T47D (cell line): ENCODE measurements around the gene DEFB129.
A peak's percentile ranks its signal among the peaks of the same experiment; 100 is the strongest.
"Not testable (repeated sequence)": the region's sequence is repeated elsewhere in the genome, so short reads cannot be mapped to it uniquely, and the experiment has no call there.

Source experiments
- DNase-seq, 2 experiments: peaks; one replicate each; pipeline versions ENCODE4 v3.0.0 to v3.0.0-alpha.2; 2011 to 2012; ENCODE audit warnings: low read depth in 1 of 2, low spot score in 1 of 2
- JUND ChIP-seq: IDR thresholded peaks from 2 replicates; pipeline ENCODE4 v1.6.1; 2012; ENCODE audit warnings: low read depth
- in situ Hi-C: cut with HindIII; loops from 2 replicates; pipeline ENCODE4 v1.10.0; 2016; ENCODE audit warnings: low sequenced_read_pairs, low pct_unique_long_range_greater_than_20kb

The DEFB129 gene, protein sequence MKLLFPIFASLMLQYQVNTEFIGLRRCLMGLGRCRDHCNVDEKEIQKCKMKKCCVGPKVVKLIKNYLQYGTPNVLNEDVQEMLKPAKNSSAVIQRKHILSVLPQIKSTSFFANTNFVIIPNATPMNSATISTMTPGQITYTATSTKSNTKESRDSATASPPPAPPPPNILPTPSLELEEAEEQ

GRCh38 chr20:226958-227357, at the start of gene DEFB129:
Gene DEFB129, plus strand, starts transcription at chr20:227258. Its CDS starts 31 bp downstream, at chr20:227289.
- in situ Hi-C loops = no loop called here
- DNase-seq = no peak
- TF ChIP-seq JUND = no peak

DNA sequence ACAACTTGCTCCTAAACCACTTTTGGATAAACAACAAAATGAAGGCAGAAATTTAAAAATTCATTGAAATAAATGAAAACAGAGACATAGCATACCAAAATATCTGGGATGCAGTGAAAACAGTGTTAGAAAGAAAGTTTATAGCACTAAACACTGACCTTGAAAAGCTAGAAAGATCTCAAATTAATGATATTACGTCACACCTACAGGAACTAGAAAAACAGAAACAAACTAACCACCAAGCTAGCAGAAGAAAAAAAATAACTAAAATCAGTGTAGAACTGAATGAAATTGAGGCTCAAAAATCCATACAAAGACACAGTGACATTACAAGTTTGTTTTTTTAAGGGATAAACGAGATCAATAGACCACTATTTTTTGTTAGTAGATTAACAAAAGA, 42.8 kb upstream of the DEFB129 start:
- DNase-seq = no peak
- in situ Hi-C loops = no loop called here
- TF ChIP-seq JUND = no peak

GRCh38 chr20:187733-188132, 39.3 kb upstream of the DEFB129 start:
- in situ Hi-C loops = no loop called here
- DNase-seq = no peak
- TF ChIP-seq JUND = no peak

DNA sequence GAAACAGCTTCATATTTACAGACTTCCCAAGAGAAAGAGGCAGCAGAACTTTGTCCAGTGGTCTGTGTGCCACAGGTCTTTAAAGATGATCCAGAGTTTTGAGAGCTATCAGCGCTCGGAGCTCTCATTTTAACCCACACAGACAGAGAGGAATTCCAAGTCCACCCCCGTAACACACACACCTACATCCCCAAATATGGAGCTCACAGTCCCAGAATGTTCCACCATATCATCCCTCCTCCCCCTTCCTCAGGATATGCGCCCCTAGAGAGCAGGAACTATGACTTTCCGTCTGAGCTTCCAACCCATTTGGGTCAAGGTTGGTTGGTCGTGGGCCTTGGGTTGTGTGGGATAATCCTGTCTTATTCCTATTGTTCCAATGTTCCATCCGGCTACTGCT, 37.4 kb upstream of the DEFB129 start, which contains the start of gene DEFB128:
Gene DEFB128, minus strand, starts transcription at position 101 of the 400 bp plus-strand sequence. Its CDS starts 88 bp downstream, at position 13.
- no peak for DNase-seq
- no peak for TF ChIP-seq JUND
- in situ Hi-C loops = no loop called here

DNA sequence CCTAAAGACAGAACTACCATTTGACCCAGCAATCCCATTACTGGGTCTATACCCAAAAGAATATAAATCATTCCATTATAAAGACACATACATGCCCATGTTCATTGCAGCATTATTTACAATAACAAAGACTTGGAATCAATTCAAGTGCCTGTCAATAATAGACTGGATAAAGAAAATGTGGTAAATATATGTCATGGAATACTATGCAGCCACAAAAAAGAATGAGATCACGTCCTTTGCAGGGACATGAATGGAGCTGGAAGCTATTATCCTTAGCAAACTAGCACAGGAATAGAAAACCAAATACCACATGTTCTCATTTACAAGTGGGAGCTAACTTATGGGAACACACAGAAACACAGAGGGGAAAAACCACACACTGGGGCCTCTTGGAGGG, 28.8 kb upstream of the DEFB129 start:
- in situ Hi-C loops = no loop called here
- no peak for TF ChIP-seq JUND
- no peak for DNase-seq

DNA sequence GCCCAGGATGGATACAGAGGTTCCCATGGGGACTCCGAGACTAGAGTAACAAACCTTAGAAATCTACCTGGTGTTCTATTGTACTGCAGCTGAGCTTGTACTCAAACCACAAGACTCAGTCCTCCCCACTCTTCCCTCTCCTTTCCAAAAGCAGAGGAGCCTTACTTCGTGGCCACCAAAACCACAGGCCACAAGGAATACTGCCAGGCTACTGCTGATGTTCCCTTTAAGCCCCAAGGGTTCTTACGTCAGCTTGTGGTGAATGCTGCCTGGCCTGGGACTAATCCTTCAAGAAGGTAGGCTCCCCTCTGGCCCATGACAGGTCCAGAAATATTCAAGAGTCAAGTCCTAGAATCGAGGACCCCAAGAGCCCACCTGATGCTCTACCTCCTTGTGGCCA, 27.1 kb upstream of the DEFB129 start:
- no peak for TF ChIP-seq JUND
- peak in 1 of 2 experiments; percentile 25 for DNase-seq
- in situ Hi-C loops = no loop called here

GRCh38 chr20:203630-204029, 23.4 kb upstream of the DEFB129 start:
- DNase-seq, in situ Hi-C loops: not testable (repeated sequence)

DNA sequence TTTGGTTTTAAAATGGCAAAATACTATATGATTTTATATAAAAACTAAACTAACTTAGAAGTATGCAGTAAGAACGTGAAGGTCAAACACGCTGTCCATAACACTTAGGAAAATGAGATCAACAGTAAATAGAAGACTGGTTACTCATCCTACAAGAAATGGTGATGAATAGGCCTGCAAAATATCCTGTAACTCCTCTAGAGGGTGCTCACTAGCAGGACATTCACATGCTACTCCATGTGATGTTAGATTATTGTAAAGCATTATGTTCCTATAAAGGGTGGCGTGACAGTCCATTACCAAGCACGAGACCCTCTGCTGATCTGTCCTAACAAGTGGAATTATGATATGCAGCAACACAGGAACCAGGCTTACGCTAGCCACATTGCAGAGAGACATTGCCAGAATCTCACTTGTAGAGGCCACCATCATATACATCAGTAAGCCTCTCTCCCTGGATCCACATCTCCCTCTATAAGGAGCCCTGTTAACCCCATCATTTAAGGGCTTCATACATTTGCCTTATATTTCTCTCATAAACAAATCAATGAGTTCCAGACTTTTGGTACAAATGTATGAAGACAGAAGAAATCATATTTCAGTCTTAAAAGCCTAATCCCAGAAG, 18.0 kb upstream of the DEFB129 start:
- no peak for TF ChIP-seq JUND
- DNase-seq = peak in 1 of 2 experiments; percentile 81
- in situ Hi-C loops = no loop called here

DNA sequence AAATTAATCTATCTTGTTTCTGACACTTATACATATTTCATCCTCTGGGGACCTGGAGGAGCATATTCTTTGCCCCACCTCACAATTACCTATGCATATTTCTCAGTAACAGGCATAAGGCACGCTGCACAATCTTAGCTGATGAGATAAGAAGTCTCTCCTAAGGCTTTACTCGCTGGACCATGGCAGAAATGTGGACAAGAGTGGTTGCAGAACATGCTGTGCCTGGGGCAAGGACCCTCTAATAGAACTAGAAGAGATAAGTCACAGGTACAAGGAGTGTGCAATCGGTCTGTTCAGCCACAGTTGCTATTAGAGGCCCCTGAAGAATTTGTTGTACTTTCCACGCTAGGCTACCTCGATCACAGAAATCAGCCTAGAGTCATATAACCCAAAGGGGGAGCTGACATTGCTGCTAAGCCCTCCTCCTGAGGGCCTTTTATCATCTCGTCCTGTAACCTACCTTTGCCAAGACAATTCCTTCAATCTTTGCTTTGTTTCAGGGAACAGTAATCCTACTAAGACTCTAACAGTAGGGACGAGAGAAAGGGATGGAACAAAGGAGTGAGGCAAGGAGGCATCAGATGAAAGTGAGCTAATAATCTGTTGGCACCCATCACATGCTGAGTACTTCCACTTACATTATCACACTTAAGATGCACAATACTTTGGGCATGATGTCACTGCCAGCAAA, 16.1 kb upstream of the DEFB129 start:
- TF ChIP-seq JUND = no peak
- in situ Hi-C loops = no loop called here
- DNase-seq = no peak

DNA sequence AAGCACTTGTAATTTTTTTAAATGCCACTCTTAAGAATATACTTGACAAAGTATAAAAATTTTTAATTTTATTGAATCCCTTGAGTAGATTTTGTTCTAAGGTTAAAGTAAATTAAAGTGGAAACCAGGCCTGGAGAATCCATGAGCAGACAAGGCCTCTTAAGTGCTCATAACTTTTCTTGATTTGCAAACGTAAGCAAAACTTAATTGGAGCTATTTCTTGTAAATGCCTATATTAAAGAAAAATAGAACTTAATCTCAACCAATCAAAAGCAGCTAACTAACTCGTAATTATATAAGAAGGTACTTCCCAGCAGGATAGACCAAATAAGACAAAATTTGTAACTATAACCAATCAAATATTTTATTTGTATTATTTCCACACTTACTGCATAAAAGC, 12.7 kb upstream of the DEFB129 start:
- no peak for TF ChIP-seq JUND
- in situ Hi-C loops = no loop called here
- DNase-seq = no peak

DNA sequence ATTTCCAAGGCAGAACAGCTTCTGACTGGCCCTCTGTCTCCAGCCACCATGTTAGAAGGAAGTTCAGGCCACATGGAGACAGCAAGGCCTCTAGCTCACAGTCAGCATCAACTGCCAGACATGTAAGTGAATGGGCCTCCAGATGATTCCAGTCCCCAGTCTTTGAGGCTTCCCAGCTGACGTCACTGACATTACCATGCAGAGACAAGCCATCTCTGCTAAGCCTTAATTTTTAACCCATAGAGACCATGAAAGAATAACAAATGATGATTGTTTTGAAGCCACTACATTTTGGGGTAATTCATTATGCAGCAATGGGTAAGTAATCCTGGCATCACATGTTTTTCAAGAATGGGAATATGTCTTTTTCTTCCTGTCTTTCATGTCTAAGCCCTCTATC, 11.3 kb upstream of the DEFB129 start:
- DNase-seq = no peak
- TF ChIP-seq JUND = no peak
- in situ Hi-C loops = no loop called here

DNA sequence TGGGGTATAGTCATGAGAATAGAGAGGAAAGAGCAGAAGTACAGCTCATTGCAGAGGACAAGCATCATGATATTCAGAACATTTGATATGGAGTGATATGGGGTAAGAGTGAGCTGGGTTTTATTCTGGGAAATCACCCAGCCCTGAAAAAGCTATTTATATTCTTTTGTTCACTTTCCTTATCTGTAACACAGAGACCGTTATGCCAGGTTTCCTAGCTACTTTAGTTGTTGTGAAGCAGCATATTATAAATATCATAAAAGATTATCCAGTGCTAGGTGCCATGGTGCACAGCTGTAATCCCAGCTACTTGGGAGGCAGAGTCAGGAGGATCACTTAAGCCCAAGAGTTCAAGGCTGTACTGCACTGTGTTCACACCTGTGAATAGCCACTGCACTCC, 9.8 kb upstream of the DEFB129 start:
- in situ Hi-C loops = no loop called here
- DNase-seq = no peak
- TF ChIP-seq JUND = no peak
